ENCODE results near the gene FMR1.

DNA sequence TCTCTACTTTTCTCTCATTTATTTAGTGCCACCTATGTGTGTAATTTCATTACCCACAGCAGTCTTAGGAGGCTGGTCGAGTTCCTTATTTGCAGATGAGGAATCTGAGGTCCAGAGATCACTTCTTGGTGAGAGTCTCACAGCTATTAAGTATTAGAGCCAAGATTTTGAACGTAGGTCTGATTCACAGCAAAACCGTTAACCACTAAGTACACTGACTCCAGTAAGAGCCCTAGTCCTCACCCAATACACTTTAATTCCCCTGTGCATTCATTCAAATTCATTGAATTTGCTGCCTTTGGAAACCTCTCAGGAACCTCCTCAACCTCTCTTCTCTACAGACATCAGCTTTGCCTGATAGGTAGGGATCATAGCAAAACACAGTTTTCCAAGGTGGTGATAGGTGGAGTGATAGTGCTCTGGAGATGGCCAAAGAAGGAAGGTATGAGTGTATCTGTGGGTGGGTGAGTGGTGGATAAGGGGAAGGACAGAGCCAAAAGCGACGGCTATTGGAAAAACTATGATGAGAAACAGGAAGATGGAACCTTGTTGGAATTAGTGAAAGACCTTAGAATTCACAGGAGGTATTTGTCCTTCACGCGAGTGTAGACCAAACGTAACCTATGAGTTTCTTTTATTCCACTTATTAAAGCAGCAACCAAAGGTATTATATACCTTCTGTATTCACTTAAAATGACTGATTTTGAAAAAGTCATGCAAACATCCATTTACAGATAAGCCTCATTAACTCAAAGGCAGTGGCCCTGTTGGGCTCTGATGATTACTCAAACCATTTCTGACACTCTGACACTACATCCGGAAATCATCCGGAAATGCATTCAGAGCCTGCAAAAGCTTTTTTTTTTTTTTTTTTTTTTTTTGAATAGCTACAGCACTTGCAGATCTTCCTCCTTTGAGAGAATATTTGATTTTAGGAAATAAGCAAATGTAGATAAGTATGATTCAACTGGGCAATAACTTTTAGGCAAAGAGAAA, 6.3 kb downstream of the FMR1 start:
- TF ChIP-seq EP300 (IDR thresholded peaks at IDR 0.05) (no peak), POLR2A (IDR thresholded peaks at IDR 0.05) (no peak)
- TF ChIP-seq, protein P1, sequence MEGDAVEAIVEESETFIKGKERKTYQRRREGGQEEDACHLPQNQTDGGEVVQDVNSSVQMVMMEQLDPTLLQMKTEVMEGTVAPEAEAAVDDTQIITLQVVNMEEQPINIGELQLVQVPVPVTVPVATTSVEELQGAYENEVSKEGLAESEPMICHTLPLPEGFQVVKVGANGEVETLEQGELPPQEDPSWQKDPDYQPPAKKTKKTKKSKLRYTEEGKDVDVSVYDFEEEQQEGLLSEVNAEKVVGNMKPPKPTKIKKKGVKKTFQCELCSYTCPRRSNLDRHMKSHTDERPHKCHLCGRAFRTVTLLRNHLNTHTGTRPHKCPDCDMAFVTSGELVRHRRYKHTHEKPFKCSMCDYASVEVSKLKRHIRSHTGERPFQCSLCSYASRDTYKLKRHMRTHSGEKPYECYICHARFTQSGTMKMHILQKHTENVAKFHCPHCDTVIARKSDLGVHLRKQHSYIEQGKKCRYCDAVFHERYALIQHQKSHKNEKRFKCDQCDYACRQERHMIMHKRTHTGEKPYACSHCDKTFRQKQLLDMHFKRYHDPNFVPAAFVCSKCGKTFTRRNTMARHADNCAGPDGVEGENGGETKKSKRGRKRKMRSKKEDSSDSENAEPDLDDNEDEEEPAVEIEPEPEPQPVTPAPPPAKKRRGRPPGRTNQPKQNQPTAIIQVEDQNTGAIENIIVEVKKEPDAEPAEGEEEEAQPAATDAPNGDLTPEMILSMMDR (IDR thresholded peaks at IDR 0.05): no peak
